HG03439 (cell line): Measurements from ENCODE around the gene LGALS9C.
"Not testable (repeated sequence)": the region's sequence is repeated elsewhere in the genome, so short reads cannot be mapped to it uniquely, and the experiment has no call there.

Source experiments
- ATAC-seq: cut with Tn5 transposase; IDR thresholded peaks from one replicate; pipeline ENCODE4 v1.9.1; 2021; ENCODE audit warnings: mild to moderate bottlenecking, moderate library complexity; ENCODE audit not compliant: unreplicated experiment

The LGALS9C gene

DNA sequence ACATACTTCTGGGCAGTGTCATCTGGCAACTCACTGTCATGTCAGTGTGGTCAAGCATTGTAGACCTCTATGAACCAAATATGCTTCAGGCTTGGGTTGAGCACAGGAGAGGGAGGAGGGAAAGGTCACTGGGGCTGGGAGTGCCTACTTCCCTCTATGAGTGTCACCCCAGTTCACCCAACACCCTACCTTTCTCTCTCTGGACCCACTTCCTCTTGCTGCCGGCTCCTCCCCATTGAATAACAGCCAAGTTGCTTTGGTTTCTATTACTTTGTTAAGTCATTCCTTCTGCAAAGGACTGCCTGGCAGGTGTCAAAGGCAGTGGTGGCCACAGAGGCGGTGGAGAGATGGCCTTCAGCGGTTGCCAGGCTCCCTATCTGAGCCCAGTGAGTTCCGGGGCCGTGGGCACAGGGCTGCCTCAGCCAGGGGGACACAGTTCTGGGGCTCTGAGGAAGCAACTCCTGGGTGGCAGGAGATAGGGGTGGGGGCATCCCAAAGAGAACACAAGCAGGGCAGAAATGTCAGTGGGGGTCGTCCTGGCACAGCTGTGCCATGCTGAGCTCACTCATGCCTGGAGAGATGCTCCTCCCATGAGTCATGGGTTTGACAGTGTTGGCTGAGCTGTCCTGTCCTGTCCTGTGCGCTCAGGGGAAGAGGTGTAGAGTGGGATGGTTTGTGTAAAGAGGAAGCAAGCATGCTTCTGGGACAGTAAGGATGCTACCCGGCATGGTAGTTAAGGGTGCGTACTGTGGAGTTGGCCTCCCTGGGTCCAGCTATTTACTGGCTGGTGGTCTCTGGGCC is at the start of gene LGALS9C:
TSS of gene LGALS9C (plus strand) at position 282 of the 801 bp plus-strand sequence. CDS start at position 348, 66 bp downstream.
- ATAC-seq = peak; percentile 72

DNA sequence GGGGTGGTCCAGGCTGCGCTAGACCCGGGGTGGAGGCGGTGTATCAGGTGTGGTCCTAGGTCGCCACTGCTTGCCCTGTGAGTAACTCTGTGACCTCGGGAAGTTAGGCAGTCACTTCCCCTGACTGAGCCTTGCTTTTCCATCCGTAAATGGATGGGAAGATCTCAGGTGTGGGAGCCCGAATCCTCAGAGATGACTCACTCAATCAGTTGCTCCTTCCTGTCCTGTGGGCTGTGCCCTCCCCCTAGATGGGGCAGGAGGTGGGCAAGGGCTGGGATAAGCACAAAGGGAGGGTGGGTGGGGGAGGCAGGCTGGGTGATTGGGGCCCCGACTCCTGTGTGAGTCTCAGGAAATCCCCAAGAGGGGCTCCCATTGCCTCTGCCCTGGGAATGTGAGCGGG is 44.4 kb upstream of the LGALS9C start:
- not testable (repeated sequence) for ATAC-seq

DNA sequence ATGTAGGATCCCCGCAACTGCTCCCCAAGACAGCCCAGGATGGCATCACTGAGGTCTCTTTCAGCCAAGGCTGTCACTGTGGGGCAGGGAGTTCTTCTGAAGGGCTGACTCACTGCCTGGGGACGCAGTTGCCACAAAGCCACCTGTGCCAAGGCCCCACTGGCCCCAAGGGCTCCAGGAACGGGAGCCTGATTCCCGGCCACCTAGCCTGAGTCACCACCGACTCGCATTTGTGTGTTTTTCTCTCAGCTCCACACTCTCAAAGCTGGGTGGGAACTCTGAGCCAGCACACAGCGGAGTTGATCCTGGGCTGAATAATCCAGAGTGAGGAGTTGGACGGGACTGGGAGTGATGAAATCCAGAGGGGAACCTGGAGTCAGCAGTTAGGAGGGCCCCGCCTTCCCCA is 37.1 kb upstream of the LGALS9C start:
- not testable (repeated sequence) for ATAC-seq

DNA sequence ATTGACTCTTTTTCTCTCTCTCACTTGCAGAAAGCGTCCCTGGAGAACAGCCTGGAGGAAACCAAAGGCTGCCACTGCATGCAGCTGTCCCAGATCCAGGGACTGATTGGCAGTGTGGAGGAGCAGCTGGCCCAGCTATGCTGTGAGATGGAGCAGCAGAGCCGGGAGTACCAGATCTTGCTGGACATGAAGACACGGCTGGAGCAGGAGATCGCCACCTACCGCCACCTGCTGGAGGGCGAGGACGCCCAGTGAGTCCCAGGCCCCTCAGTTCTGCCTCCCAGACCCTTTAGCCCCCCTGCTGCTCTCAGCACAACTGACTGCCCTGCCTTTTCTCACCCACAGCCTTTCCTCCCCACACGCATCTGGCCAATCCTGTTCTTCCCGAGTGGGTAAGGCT is 34.5 kb upstream of the LGALS9C start:
- not testable (repeated sequence) for ATAC-seq

DNA sequence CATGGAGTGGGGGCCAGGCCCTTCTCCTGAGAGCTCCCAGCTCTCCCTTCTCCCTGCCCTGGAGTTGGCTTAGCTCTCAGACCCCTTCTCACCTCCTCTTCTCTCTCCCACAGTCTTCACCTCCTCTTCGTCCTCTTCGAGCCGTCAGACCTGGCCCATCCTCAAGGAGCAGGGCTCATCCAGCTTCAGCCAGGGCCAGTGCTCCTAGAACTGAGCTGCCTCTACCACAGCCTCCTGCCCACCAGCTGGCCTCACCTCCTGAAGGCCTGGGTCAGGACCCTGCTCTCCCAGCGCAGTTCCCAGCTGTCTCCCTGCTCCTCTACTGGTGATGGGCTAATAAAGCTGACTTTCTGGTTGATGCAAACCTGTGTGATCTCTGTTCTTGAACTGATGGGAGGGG is 34.1 kb upstream of the LGALS9C start:
- ATAC-seq = not testable (repeated sequence)

DNA sequence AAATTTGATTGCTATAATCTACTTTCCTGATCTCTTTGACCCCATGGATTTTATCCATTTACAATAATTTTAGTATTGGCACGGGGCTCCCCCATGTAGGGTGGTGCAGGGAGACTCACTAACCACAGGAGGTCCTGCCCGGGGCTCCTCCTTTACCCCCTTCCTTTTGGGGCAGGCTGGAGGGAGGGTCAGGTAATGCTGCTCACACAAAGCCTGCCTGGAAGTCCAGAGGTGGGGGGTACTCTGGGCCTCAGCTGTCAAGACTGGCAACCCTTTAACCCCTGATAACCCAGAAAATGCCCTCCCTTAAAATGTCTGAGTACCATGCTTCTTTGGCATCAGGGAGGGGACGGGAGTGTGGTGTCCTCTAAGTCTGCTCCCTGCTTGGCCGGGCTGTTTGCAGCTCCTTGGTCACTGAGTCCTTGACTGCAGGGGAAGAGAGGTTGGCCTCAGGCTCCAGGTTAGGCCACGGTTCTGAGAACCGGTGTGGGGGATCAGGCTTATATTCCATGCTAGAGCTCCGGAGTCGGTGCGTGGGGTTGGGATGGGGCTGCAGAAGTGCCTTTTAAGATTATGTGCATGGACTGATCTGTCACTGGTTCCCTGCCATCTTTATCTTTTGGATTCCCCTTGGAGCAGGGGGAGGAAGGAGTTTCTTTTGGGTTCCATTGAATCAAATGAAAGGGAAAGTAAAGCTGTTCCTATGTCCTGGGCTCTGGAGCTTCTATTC is 28.9 kb upstream of the LGALS9C start:
- not testable (repeated sequence) for ATAC-seq

DNA sequence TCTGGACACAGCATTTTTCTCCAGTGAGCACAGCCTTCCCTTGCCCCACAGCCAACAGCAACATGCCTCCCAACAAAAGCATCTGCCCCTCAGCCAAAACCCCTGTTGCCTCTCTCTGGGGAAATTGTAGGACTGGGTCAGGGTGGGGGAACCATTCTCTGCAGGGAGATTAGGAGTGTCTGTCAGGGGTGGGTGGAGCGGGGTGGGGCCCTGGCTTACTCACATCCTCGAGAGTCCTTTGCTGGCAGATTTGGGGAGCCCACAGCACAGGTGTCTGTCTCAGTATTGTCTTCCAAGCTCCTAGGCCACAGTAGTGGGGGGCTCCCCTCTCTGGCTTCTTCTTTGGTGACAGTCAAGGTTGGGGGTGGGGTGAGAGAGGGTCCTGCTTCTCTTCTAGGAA is 28.3 kb upstream of the LGALS9C start:
- ATAC-seq = not testable (repeated sequence)

DNA sequence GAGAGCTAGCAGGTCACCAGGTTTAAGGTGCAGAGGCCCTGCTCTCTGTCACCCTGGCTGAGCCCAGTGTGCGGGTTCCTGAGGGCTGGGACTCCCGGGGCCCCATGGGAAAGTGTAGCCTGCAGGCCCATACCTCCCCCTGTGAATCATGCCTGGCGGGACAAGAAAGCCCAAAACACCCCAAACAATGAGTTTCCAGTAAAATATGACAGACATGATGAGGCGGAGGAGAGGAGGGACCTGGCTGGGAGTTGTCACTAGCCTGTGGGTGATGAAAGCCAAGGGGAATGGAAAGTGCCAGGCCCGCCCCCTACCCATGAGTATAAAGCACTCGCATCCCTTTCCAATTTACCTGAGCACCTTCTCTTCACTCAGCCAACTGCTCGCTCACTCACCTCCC is 26.8 kb upstream of the LGALS9C start:
- ATAC-seq = not testable (repeated sequence)

DNA sequence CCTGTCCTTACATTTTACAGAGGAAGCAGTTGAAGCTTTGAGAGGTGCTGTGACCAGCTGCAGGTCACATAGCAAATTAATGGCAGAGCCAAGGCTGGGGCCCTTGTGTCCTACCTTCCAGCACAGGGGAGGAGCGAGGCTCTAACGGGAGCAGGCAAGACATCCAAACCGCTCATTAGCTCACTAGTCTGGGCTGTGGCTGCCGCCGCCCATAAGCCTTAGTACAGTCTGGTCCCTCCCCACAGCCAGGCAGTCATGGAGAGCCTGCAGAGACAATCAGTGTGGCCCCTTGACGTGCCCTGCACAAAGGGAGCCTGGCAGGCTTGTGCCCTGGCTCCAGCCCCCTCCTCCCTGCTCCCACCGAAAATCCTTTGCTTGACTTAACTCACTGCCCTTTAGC is 25.6 kb upstream of the LGALS9C start:
- ATAC-seq = not testable (repeated sequence)

DNA sequence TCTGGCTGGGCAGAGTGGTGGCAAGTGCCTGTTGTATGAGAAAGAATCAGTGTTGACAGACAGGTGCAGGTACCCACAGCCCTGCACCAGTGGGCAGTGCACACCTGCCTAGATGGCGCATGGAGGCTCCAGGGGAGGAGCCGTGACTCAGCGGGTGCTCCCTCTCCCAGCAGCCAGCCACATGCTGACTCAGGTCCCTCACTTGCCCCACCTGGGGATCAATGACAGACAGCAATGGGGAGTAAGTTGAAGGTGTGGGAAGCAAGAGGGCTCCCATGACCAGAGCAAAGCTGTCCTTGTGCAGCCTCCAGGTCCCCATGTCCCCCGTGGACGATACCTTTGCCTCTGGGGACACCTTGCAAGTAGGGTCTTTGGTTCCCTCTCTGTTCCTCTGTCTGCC is 24.6 kb upstream of the LGALS9C start:
- ATAC-seq = not testable (repeated sequence)

DNA sequence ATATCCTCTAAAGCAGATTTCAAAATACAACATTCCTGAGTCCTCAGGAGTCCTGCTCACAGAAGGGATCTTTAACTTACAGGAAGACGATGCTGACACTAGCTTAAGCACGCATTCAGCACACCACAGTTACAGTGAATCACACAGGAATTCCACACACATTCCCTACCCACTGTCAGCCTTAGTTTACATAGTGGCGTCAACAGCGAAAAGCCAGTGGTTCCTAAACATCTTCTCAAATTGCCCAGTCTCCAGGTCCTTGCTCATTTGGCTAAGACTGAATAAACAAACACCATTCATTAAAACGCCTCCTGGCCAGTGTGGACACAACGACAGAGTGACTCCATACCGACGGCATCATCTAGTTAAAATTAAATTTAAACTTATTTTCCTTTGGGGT is 17.6 kb upstream of the LGALS9C start:
- not testable (repeated sequence) for ATAC-seq

DNA sequence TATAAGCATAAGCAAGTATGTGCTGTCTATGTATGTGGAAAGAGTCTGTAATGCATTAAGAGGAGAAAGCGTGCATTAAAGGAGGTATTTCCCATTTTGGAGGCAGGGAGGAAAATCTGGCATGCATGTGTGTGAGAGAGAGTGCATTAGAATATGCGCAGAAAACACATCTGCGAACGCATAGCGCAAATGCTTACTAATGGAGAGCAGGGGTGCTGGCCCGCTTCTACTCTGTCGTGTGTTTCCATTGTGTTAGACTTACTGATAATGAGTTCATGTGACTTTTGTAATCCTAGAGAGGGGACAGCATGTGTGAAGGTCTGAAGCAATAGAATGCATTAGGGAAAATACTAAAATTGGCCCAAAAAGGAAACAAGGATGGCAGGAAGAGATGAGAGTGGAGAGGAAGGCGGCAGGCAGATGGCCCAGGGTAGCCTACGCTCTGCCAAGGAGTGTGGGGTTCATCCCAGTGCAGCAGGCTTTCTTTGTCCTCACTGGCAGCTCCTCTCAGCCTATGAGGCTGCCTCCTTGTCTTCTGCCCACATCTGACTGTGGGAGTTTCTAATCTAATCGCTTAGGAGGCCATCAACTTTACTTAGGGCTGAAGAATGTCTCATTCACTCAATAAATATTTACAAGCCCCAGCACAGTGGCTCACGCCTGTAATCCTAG is 12.6 kb upstream of the LGALS9C start:
- ATAC-seq = not testable (repeated sequence)

DNA sequence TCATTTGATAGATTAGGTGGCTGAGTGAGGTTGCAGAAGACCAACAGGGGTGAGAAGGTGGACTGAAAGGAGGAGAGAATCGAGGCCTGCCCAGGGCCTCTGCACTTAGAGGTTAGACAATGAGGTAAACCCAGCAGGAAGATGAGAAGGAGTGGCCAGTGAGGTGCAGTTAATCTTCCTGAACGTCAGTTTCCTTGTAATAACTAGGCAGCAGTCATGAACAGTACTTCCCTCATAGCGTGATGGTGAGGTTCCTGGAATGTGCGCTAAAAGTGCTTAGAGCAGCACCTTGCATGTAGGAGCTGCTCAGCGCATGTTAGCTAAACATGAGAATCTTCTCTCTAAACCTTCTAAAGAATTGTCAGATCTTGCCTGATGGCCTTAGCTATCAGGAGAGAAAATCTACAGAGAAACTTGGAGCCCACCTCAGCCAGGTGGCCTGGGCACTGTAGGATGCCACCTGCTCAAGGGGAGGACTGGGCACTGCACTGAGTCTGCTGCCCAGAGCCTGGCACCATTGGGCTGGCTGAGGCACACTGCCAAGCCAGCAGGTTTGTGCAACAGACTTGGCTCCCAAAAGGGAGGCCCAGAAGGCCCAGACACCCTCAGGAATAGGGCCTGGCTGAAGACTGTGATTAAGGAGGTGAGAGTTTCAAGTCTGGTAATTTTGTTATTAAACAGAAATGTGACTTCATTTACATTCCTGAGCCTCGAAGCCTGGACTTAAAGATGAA is 10.2 kb upstream of the LGALS9C start:
- not testable (repeated sequence) for ATAC-seq

DNA sequence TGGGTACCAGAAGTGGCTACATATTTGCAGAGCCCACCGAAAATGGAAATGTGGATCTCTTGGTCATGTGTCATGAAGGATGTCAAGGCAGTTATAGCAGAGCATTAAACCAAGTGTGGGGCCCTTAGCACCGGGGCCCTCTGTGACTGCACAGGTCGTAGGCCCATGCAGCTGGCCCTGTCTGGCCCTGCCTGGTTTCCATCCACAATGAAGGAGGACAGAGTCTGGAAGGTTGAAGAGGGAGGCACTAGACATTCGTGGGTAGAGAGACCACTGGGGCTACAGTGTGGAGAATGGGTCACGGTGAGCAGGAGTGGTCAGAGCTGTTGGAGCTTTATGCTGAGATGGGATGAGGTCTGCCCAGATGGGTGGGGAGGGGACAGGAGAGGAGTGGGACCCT is 9.6 kb upstream of the LGALS9C start:
- ATAC-seq = not testable (repeated sequence)

DNA sequence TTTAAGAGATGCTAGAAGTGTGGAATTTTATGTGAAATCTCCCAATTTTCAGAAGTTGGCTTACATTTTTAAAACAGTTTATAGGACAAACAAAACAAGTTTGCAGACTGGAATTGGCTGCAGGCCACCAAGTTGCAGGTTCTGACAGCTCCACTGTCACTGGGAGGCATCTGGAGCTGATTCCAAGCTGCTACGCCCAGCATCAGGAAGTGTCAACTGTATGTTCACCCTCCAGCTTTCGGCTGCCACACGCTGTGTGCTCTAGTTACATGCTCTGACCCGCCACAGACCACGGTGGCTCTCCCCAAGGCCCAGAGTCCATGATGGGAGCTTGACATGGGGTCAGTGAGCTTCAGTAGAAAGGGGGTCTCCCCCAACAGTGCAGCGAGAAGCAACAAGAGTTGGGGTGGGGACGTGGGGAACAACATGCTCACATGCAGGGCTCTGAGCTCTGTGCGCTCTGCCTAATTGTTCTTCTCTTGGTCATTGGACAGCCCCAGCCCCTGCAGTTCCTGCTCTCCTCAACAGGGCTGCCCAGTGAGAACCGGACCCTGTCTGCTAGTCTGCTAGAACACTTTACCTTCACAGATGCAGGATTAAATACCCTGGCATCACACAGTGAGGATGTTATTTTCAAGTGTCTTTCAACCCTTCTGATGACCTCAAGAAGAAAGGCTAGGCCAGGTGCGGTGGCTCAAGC is 8.0 kb upstream of the LGALS9C start:
- ATAC-seq = not testable (repeated sequence)

DNA sequence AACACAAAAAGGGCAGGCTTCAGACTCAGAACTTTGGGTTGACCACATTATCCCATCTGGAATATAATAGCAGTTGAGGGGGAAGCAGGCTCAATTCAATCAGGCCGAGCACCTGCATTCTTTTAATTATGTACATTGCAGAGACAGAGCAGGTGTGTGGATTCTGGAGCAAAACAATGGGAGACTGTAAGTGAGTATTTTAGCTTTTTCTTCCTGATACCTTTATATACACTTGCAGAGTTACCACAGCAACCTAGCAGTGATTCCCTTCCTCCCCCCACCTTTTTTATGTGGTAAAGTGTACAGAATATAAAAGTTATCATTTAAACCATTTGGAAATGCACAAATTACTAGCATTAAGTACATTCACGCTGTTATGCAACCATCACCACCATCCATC is 6.8 kb upstream of the LGALS9C start:
- ATAC-seq = not testable (repeated sequence)

DNA sequence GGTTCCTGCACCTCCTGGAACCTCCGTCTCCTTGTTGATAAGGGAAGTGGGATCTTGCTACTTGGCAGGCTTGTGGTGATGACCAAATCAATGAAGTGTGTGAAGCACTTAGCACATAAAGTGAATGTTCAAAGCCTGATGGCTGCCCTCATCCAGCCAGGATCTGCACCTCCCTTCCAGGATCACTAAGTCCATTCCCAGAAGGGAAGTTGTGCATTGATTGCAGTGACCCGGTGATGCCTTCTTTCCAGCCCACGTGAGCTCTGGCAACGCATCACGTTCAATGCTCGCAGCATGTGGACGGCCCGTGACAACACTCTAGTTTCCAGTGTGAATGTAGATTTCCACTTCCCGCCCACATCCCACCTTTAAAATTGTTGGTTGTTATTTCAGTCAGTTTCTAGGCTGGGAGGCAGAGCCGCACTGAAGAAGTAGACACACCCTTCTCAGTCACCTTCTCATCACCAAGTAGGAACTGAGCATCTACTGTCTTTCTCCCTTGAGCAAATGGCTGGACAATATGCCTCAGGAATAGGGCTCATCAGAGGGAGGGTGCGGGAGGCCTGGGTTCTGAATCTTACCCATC is 6.2 kb upstream of the LGALS9C start:
- ATAC-seq = not testable (repeated sequence)

DNA sequence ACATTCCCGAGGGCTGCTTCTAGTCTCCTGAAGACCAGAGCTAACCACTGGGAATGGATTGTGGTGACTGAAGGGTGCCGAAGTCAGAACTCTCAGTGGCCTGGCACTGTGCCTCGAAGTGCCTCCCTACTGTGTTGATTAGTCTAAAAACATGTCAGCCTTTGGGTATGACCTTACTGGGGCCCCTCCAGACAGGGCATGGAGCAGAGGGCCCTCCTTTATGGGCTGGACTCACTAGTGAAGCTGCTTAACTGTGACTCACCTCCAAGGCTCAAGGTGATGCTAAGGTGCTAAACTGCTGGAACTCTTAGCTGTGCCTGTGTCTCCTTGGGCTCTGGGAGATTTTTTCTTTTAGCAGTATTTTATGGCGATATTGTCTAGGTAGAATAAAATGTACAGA is 2.6 kb upstream of the LGALS9C start:
- ATAC-seq = not testable (repeated sequence)

DNA sequence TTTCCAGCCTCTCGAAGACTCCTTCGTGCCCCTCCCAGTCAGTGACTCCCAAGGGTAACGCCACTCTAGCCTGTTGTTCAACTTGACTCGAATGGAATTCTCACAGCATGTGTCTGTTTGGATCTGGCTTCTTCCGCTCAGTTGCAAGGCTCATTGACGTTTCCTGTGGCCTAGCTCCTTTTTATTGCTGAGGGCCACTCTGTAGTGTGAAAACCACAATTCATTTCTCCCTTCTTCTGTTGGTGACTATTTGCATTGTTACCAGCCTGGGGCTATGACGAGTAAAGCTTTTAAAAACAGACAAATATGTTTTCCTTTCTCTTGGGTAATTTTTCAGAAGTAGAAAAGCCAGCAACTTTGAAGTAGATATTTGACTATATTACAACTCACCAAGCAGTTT is 1.8 kb upstream of the LGALS9C start:
- ATAC-seq = not testable (repeated sequence)

DNA sequence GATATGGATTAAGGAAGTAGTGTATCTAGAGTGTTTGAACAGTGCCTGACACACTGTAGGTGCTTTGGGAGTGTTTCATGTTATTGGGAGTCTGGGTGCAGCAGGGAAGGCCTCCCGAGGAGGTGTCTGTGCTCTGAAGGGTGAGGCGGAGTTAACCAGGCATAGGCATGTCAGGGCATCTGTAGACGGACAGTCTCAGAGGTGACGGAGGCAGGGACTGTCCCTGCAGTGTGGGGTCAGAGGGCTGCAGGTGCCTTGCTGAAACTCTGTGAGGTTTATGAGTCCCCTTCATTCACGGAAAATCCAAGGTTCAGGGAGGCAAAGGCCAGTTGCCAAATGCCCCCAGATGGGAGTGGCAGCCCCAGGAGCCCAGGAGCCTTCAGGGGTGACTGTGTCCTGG is 778 bp downstream of the LGALS9C start:
- not testable (repeated sequence) for ATAC-seq
